Gastrocnemius medialis (tissue), 4 donors: ENCODE measurements around the gene HBS1L.

Experiments
- POLR2A ChIP-seq, 2 donors: fragments of 450-650 bp; IDR thresholded peaks; one replicate each; pipeline ENCODE4 v1.6.1; 2017; ENCODE audit warnings: antibody characterized with exemption in 2 of 2, mild to moderate bottlenecking in 2 of 2, moderate library complexity in 2 of 2
- TF ChIP-seq, protein P1 (sequence below), 5 experiments: fragments of 450-650 bp in 3 of 5; fragments of 200-600 bp in 2 of 5; sonication (generic) in 2 of 5; IDR thresholded peaks in 4 of 5; conservative IDR thresholded peaks in 1 of 5; 1 replicate in 4 of 5; 2 replicates in 1 of 5; pipeline ENCODE4 v1.5.1; 2016 to 2019; ENCODE audit warnings: antibody characterized with exemption in 5 of 5, mild to moderate bottlenecking in 3 of 5, moderate library complexity in 3 of 5

DNA sequence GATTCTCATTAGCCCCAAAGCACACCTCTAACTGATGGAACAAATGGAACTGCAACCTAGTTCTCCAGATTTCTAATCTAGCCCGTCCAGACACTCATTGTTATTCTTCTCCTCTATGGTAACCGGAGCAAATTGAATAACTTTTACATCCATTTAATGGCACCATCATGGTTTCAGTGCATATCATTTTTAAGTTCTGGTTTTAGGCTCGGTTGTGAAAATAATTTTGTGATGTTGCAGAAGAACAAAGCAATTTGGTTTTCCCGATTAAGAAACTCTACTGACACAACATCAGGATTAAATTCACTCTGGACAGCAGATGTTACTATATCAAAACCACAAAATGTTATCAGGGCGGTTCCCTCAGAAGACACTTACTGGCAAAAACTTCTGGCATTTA lies 42.5 kb upstream of the HBS1L start:
- TF ChIP-seq, protein P1, sequence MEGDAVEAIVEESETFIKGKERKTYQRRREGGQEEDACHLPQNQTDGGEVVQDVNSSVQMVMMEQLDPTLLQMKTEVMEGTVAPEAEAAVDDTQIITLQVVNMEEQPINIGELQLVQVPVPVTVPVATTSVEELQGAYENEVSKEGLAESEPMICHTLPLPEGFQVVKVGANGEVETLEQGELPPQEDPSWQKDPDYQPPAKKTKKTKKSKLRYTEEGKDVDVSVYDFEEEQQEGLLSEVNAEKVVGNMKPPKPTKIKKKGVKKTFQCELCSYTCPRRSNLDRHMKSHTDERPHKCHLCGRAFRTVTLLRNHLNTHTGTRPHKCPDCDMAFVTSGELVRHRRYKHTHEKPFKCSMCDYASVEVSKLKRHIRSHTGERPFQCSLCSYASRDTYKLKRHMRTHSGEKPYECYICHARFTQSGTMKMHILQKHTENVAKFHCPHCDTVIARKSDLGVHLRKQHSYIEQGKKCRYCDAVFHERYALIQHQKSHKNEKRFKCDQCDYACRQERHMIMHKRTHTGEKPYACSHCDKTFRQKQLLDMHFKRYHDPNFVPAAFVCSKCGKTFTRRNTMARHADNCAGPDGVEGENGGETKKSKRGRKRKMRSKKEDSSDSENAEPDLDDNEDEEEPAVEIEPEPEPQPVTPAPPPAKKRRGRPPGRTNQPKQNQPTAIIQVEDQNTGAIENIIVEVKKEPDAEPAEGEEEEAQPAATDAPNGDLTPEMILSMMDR (IDR thresholded peaks at IDR 0.05 in 4 of 5, conservative IDR thresholded peaks at IDR 0.05 in 1 of 5), result no peak
- no peak for TF ChIP-seq POLR2A (IDR thresholded peaks at IDR 0.05)
